T-helper 17 cell (primary cell): ENCODE data around the gene RGS10. TPM values are rescaled to one million over a fixed set of nuclear protein-coding genes. Genes with fewer than 3 reads are reported as not detected.

Experiments
- ATAC-seq: fragments of 150-1000 bp; cut with Tn5 transposase; 2 replicates; pipeline ENCODE4 v1.10.0; 2021; ENCODE audit warnings: mild to moderate bottlenecking, moderate library complexity
- DNase-seq, 3 donors: peaks; one replicate each; pipeline versions ENCODE4 v3.0.0 to v3.0.0-alpha.2; 2020 to 2021
- H3K9me3 ChIP-seq: one replicate; pipeline ENCODE4 v1.7.0; 2013; ENCODE audit warnings: low read length, mild to moderate bottlenecking; ENCODE audit not compliant: control insufficient read depth, poor library complexity, severe bottlenecking
- H3K27ac Mint-ChIP-seq: one replicate; pipeline ENCODE4 v1.8.0; 2022; ENCODE audit warnings: mild to moderate bottlenecking, moderate library complexity, mixed read lengths
- H3K27me3 Mint-ChIP-seq: one replicate; pipeline ENCODE4 v1.8.0; 2022; ENCODE audit warnings: mixed read lengths
- H3K36me3 Mint-ChIP-seq: one replicate; pipeline ENCODE4 v1.8.0; 2022; ENCODE audit warnings: low read depth, mixed read lengths
- H3K4me1 Mint-ChIP-seq: one replicate; pipeline ENCODE4 v1.8.0; 2022; ENCODE audit warnings: mild to moderate bottlenecking, mixed read lengths
- H3K4me3 Mint-ChIP-seq: one replicate; pipeline ENCODE4 v1.8.0; 2022; ENCODE audit warnings: mild to moderate bottlenecking, moderate library complexity, mixed read lengths
- total RNA-seq, 4 donors: library from RNA in 2 of 4; stranded (reverse) in 2 of 4; gene quantifications; one replicate each; pipeline ENCODE4 v1.2.3 and lab custom pipeline; 2022 to 2026

RGS10 gene
- total RNA-seq, 2 donors from 2014 or later = 64.7 to 135 TPM

GRCh38 chr10:119495545-119495944 is 47.0 kb downstream of the RGS10 start:
- no peak overlapping the region for H3K4me3 Mint-ChIP-seq
- peaks cover 40% of the 10 kb centered on the region for H3K4me1 Mint-ChIP-seq
- ATAC-seq (no peak), DNase-seq (no peak)
- no peaks in the 10 kb centered on the region for H3K9me3 ChIP-seq
- peak overlapping the region; percentile 84 for H3K27ac Mint-ChIP-seq
- H3K27me3 Mint-ChIP-seq = no peaks in the 10 kb centered on the region
- H3K36me3 Mint-ChIP-seq = no peaks in the 10 kb centered on the region

- no peak for ATAC-seq
- peaks cover 37% of the 10 kb centered on the region for H3K4me1 Mint-ChIP-seq
- DNase-seq = no peak
- H3K27me3 Mint-ChIP-seq = no peaks in the 10 kb centered on the region
- H3K27ac Mint-ChIP-seq = peak overlapping the region; percentile 84
- H3K9me3 ChIP-seq = no peaks in the 10 kb centered on the region
- H3K4me3 Mint-ChIP-seq = no peak overlapping the region
- no peaks in the 10 kb centered on the region for H3K36me3 Mint-ChIP-seq
Measured at GRCh38 chr10:119495021-119495505, 47.5 kb downstream of the RGS10 start.

GRCh38 chr10:119494236-119495020 is 48.1 kb downstream of the RGS10 start:
- H3K9me3 ChIP-seq = no peaks in the 10 kb centered on the region
- DNase-seq (no peak), ATAC-seq (no peak)
- H3K4me3 Mint-ChIP-seq = peak overlapping the region; percentile 21
- peak overlapping the region; percentile 84 for H3K27ac Mint-ChIP-seq
- no peaks in the 10 kb centered on the region for H3K36me3 Mint-ChIP-seq
- no peaks in the 10 kb centered on the region for H3K27me3 Mint-ChIP-seq
- peaks cover 40% of the 10 kb centered on the region for H3K4me1 Mint-ChIP-seq

DNA sequence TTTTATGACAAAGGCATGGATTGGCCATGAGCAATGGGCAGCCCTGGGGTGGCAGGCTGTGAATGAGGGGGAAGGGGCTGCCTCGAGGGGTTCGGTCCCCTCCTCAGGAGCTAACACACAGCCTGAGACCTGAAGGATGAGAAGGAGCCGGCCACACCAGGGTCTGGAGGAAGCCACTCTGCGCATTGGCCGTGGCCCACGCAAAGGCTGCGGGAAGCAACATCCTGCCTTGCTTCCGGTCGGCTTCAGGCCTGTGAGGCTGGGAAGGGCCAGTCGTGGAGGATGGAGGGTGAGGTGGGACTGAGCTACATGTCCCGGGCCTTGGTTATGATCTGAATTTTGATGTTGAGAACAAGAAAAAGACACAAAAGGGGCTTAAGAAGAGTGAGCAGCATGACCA is 49.4 kb downstream of the RGS10 start:
- Mint-ChIP-seq H3K4me3 (peak overlapping the region; percentile 50), H3K36me3 (no peaks in the 10 kb centered on the region), H3K27me3 (no peaks in the 10 kb centered on the region), H3K27ac (peak overlapping the region; percentile 84), H3K4me1 (peaks cover 32% of the 10 kb centered on the region)
- H3K9me3 ChIP-seq = no peaks in the 10 kb centered on the region
- no peak for ATAC-seq
- no peak for DNase-seq

DNA sequence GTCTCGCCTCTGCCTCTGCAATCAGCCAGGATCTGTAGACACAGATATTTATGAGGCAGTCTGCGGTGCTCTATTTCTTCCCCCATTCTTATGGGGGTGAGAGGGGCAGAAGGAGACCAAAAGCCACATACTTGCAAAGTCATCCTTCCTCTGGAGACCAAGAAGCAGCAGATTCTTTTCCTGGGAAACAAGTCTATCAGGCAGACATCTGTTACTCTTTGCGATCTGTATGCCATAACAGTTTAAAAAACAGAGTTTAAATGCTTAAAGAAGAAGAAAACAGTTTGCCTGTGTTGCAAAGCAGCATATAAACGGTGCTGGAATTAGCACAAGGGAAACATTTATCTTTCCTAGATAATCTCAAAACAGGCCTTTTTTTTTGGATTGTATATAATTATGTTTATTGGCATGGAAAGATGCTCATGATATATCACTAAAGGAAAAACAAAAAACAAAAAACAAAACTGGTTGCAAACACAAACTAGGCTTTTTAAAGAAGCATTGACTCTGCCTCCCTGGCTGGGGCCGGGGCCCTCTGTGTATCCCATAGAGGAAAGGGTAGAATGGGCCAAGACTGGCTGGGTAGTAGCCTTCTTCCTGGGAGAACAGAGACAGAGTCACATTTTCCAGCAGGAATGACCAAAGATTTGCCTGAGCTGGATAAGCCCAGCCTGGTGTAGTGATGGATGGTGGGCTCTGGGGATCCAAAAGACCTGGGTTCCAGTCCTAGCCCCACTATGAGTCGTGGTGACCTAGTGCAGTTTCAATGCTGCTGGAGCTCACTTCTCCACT is 50.4 kb downstream of the RGS10 start:
- H3K4me3 Mint-ChIP-seq = no peak overlapping the region
- no peak for DNase-seq
- no peaks in the 10 kb centered on the region for H3K27me3 Mint-ChIP-seq
- H3K36me3 Mint-ChIP-seq = no peaks in the 10 kb centered on the region
- H3K9me3 ChIP-seq = no peaks in the 10 kb centered on the region
- peaks cover 32% of the 10 kb centered on the region for H3K4me1 Mint-ChIP-seq
- no peak for ATAC-seq
- peak overlapping the region; percentile 84 for H3K27ac Mint-ChIP-seq

DNA sequence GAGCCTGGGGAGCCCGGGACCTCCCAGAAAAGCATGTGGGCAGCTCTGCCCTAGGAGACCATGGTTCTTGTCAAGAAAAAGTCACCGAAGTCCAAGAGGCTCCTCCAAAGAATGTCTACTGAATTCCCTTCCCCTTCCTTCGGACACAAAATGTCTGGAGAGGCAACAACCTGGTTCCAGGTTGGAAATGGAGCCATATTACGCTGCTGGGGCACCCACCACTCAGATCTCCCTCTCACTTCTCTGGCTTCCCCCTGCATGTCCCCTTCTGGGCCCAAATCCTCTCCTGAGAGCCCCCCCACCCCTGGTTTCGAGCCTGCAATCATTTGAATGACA is 52.6 kb downstream of the RGS10 start:
- DNase-seq = no peak
- H3K36me3 Mint-ChIP-seq = no peaks in the 10 kb centered on the region
- H3K27ac Mint-ChIP-seq = peak overlapping the region; percentile 87
- peak overlapping the region; percentile 63 for H3K4me3 Mint-ChIP-seq
- ATAC-seq = no peak
- no peaks in the 10 kb centered on the region for H3K27me3 Mint-ChIP-seq
- peaks cover 22% of the 10 kb centered on the region for H3K4me1 Mint-ChIP-seq
- H3K9me3 ChIP-seq = no peaks in the 10 kb centered on the region

DNA sequence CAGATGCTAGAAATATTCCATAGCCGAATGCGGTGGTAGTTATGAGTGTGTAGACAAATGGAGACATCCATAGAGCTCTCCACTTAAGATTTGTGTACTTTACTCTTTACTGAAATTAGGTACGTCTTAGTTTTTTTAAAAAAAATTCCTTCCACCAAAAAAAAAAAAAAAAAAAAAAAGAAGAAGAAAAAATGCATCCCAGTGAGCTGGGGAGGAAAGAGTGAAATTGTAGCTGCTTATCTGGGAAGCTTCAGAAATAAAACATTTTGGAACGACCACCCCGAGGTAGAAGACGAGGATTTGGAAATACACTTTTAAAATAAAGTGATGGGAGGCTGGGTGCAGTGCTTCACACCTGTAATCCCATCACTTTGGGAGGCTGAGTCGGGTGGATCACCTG is 53.8 kb downstream of the RGS10 start:
- no peaks in the 10 kb centered on the region for H3K36me3 Mint-ChIP-seq
- no peak for DNase-seq
- H3K4me1 Mint-ChIP-seq = peaks cover 11% of the 10 kb centered on the region
- H3K27ac Mint-ChIP-seq = peak overlapping the region; percentile 87
- no peaks in the 10 kb centered on the region for H3K27me3 Mint-ChIP-seq
- H3K4me3 Mint-ChIP-seq = peak overlapping the region; percentile 9
- no peak for ATAC-seq
- no peaks in the 10 kb centered on the region for H3K9me3 ChIP-seq

- Mint-ChIP-seq H3K27ac (no peak overlapping the region), H3K4me1 (peaks cover 8% of the 10 kb centered on the region), H3K36me3 (no peaks in the 10 kb centered on the region), H3K27me3 (no peaks in the 10 kb centered on the region), H3K4me3 (no peak overlapping the region)
- no peaks in the 10 kb centered on the region for H3K9me3 ChIP-seq
- ATAC-seq (no peak), DNase-seq (no peak)
Measured at GRCh38 chr10:119483839-119484238, 58.7 kb downstream of the RGS10 start.

- Mint-ChIP-seq H3K4me1 (peaks cover 15% of the 10 kb centered on the region), H3K27ac (peak overlapping the region; percentile 19), H3K27me3 (no peaks in the 10 kb centered on the region), H3K36me3 (no peaks in the 10 kb centered on the region), H3K4me3 (no peak overlapping the region)
- ATAC-seq (no peak), DNase-seq (no peak)
- no peaks in the 10 kb centered on the region for H3K9me3 ChIP-seq
Measured at GRCh38 chr10:119483001-119483400, 59.5 kb downstream of the RGS10 start.

DNA sequence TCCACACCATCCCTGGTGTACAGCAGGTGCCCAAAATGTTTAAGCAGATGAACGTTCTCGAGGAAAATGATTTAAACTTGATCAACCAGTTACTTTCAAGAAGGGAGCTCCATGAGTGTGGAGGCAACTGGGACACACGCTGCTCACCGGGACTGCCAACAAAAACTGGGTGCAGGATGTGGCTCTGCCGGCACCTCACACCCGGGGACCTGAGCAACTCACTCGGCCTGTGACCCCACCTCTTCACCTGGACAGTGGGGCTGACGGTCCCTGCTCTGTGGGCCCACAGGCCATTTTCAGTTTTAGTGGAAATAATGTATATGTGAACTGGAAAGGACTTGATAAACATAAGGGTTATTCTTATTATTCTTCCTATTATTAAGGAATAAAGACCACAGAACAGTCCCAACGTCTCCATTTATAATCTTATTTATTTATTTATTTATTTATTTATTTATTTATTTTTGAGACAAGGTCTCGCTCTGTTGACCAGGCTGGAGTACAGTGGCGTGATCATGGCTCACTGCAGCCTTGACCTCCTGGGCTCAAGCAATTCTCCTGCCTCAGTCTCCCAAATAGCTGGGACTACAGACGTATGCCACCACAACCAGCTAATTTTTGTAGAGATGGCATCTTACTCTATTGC is 60.6 kb downstream of the RGS10 start:
- DNase-seq (no peak), ATAC-seq (no peak)
- H3K4me3 Mint-ChIP-seq = no peak overlapping the region
- H3K36me3 Mint-ChIP-seq = no peaks in the 10 kb centered on the region
- no peaks in the 10 kb centered on the region for H3K9me3 ChIP-seq
- peaks cover 23% of the 10 kb centered on the region for H3K4me1 Mint-ChIP-seq
- no peaks in the 10 kb centered on the region for H3K27me3 Mint-ChIP-seq
- no peak overlapping the region for H3K27ac Mint-ChIP-seq

DNA sequence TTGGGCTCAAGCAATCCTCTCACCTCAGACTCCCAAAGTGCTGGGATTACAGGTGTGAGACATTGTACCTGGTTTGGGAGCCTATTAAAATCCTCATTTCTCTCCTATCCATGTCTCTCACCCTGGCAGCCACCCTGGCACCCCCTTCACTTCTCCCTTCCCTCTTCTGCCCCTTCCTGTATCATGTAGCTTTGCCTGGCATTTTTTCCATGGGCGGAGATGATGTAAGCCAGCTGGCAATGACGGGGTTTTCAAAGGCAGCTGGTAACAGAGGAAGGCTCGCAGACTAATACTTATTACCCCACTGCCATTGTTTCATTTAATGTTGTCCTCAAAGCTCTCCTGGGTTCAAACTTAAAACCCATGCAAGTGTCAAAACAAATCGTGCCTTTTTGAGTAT is 61.9 kb downstream of the RGS10 start:
- H3K36me3 Mint-ChIP-seq = no peaks in the 10 kb centered on the region
- ATAC-seq = no peak
- H3K4me3 Mint-ChIP-seq = no peak overlapping the region
- H3K4me1 Mint-ChIP-seq = peaks cover 26% of the 10 kb centered on the region
- no peak for DNase-seq
- H3K27me3 Mint-ChIP-seq = no peaks in the 10 kb centered on the region
- peak overlapping the region; percentile 27 for H3K27ac Mint-ChIP-seq
- no peaks in the 10 kb centered on the region for H3K9me3 ChIP-seq

GRCh38 chr10:119479532-119479931 is 63.0 kb downstream of the RGS10 start:
- peaks cover 28% of the 10 kb centered on the region for H3K4me1 Mint-ChIP-seq
- H3K4me3 Mint-ChIP-seq = peak overlapping the region; percentile 85
- H3K27ac Mint-ChIP-seq = no peak overlapping the region
- DNase-seq = no peak
- no peaks in the 10 kb centered on the region for H3K27me3 Mint-ChIP-seq
- H3K9me3 ChIP-seq = no peaks in the 10 kb centered on the region
- H3K36me3 Mint-ChIP-seq = no peaks in the 10 kb centered on the region
- ATAC-seq = no peak

- no peaks in the 10 kb centered on the region for H3K9me3 ChIP-seq
- H3K4me3 Mint-ChIP-seq = peak overlapping the region; percentile 85
- peak; percentile 66 for ATAC-seq
- DNase-seq = no peak
- H3K27ac Mint-ChIP-seq = peak overlapping the region; percentile 88
- H3K36me3 Mint-ChIP-seq = no peaks in the 10 kb centered on the region
- H3K27me3 Mint-ChIP-seq = no peaks in the 10 kb centered on the region
- peaks cover 29% of the 10 kb centered on the region for H3K4me1 Mint-ChIP-seq
Measured at GRCh38 chr10:119478811-119479341, 63.6 kb downstream of the RGS10 start.
